ENCODE data around the gene TCF3. TPM values are rescaled to one million over a fixed set of nuclear protein-coding genes. Genes with fewer than 3 reads are reported as not detected.
A peak's percentile ranks its signal among the peaks of the same experiment; 100 is the strongest.

TCF3 gene
- polyA plus RNA-seq, 1 donor from 2014 or later = 28.6 TPM

DNA sequence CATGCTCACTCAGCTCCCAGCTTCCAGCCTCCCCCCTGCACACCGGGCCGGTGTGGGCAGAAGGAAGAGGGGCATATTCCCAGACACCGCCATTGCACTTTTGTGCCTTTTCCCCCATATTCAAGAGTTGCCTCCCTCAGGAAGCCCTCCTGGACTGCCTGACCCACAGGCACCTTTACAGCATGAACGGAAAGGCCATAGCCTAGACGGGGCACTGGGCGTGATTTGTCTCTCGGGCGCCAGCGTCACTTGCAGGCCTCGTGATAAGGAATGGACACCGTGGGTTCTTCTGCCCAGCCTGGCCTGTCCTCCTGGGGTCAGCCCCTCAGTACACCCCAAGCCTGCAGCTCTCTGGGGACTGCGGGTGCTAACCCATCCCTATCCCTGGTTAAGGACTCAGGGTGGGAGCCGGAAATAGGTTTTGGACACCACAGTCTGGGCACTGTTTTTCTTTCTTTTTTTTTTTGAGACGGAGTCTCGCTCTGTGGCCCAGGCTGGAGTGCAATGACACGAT lies 46.2 kb downstream of the TCF3 start:
- peak overlapping the region; percentile 96 to 100 (median 99) for H3K4me3 Mint-ChIP-seq

DNA sequence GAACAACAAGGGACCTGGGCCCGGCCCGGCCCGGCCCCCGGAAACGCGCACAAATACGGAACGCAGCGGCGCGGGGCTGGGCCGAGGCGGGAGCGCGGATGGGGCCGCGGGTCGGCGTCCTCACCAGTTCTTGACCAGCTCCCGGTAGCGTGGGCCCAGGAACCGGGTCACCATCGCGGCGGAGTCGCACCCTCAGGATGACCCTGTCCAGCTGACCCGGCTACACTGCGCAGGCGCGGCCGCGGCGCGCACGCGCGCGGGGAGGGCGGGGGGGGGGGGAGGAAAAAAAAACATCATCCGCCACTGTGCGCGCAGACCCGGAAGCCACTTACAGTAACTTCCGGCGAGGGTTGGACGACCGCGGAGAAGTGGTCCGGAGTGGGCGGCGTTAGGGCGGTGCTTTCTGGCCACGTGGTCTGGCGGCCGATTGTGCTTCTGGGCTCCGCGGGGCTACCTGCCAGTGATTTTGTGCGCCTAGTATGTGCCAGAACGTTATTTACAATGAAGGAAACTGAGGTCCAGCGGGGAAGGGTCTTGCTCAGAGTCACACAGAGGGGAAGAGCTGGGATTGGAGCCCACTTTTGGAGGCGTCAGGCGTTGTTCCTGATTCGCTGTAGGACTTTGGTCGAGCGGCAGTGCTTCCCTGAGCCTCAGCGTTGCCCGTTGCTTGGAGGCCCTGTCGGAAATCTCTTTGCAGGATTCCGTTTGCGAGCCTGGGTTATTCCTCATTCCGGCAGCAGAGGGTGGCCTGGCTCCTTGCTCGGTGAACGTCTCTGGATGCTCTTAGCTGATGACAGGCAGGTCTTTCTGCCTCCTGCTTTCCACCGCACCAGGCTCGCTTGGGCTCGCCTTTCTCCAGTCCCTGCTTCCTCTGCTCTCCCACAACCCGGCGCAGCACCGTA lies 46.9 kb downstream of the TCF3 start, which contains the start of gene UQCR11:
TSS of gene UQCR11 (minus strand) at position 227 of the 902 bp plus-strand sequence. CDS start at position 174, 53 bp downstream.
- H3K27me3 Mint-ChIP-seq = no peaks in the 10 kb centered on the region
- H3K36me3 Mint-ChIP-seq = no peaks in the 10 kb centered on the region
- peak within 1 kb of the TSS; percentile 96 to 99 (median 99) for H3K27ac Mint-ChIP-seq
- H3K4me1 Mint-ChIP-seq = peaks cover 13 to 30% (median 27%) of the 10 kb centered on the region in 3 donors
- H3K4me3 Mint-ChIP-seq = peak within 1 kb of the TSS; percentile 96 to 100 (median 99)
- no peaks in the 10 kb centered on the region for H3K9me3 Mint-ChIP-seq

More for the DNA sequence above, 46.2 kb downstream of the TCF3 start:
- Mint-ChIP-seq H3K9me3 (no peaks in the 10 kb centered on the region), H3K27ac (peak overlapping the region; percentile 96 to 99 (median 99)), H3K36me3 (peaks cover under 1% of the 10 kb centered on the region), H3K4me1 (peaks cover 13 to 30% (median 28%) of the 10 kb centered on the region in 3 donors), H3K27me3 (no peaks in the 10 kb centered on the region)

DNA sequence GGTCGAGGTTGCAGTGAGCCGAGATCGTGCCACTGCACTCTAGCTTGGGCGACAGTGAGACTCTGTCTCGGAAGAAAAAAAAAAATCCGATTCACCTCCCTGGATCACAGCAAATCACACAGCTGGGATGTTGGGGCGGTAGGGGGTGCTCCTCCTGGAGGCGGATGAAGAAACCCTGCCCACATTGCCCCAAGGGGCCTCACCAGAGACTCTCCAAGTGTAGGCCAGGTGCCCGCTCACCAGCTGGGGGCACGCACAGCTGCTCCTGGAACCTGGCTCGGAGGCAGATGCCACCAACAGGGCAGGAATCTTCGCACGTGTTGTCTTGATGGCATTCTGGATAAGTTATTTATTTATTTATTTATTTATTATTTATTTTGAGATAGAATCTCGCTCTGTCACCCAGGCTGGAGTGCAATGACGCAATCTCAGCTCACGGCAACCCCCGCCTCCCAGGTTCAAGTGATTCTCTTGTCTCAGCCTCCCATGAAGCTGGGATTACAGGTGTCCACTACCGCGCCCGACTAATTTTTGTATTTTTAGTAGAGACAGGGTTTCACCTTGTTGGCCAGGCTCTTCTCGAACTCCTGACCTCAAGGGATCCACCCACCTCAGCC lies 50.2 kb downstream of the TCF3 start:
- Mint-ChIP-seq H3K27ac (peak overlapping the region in 1 of 3 donors; percentile 83), H3K9me3 (no peaks in the 10 kb centered on the region), H3K36me3 (peaks cover 3% of the 10 kb centered on the region), H3K4me1 (peaks cover 13 to 21% (median 14%) of the 10 kb centered on the region in 3 donors), H3K4me3 (peak overlapping the region in 2 of 4 donors; percentile 77 to 88), H3K27me3 (no peaks in the 10 kb centered on the region)

GRCh38 chr19:1601613-1602064 lies 50.8 kb downstream of the TCF3 start:
- H3K4me3 Mint-ChIP-seq = peak overlapping the region in 2 of 4 donors; percentile 41 to 77

GRCh38 chr19:1599460-1599846 lies 53.0 kb downstream of the TCF3 start:
- Mint-ChIP-seq H3K27me3 (no peaks in the 10 kb centered on the region), H3K4me1 (peaks cover 4 to 14% (median 13%) of the 10 kb centered on the region in 3 donors), H3K36me3 (peaks cover 3% of the 10 kb centered on the region), H3K4me3 (no peak overlapping the region), H3K9me3 (no peaks in the 10 kb centered on the region), H3K27ac (no peak overlapping the region)

More at GRCh38 chr19:1601613-1602064, 50.8 kb downstream of the TCF3 start:
- Mint-ChIP-seq H3K9me3 (no peaks in the 10 kb centered on the region), H3K36me3 (peaks cover 3% of the 10 kb centered on the region), H3K27ac (peak overlapping the region in 1 of 3 donors; percentile 83), H3K27me3 (no peaks in the 10 kb centered on the region), H3K4me1 (peaks cover 13 to 20% (median 18%) of the 10 kb centered on the region in 3 donors)

DNA sequence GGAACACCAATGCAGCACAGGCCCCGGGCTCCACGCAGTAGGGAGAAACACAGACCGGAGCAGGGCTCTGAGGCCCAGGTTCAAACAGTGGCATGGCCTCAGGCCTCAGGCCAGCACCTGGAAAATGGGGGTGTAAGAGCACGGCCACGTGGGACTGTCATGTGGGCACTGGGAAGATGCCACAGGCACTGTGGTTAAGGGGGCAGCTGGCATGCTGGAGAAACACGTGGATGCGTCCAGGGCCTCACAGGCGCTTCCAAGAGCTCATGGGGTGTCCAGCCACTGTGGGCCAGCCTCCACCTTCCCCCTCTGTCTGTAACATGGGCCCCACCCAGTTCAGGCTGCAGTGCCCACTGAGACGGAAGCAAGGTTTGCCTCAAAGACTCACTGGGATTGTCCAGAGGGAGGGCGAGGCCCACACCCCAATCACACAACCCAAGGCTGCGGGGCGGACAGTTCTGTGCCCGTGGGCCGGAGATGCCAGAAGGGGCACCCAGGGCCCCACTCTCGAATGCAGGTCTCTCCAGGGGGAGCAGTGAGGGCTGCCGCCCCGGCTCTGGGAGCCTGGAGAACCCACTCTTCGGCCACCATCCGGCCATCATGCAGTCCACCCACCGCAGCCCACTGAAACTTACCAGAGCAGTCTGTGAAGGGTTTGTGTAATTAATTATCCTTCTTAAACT lies 53.5 kb downstream of the TCF3 start:
- Mint-ChIP-seq H3K36me3 (peaks cover 3% of the 10 kb centered on the region), H3K4me3 (no peak overlapping the region), H3K27ac (peak overlapping the region in 1 of 3 donors; percentile 28), H3K9me3 (no peaks in the 10 kb centered on the region), H3K27me3 (no peaks in the 10 kb centered on the region), H3K4me1 (peaks cover 4 to 13% (median 10%) of the 10 kb centered on the region in 3 donors)

- peak overlapping the region; percentile 83 to 94 (median 88) for H3K4me3 Mint-ChIP-seq
- no peaks in the 10 kb centered on the region for H3K27me3 Mint-ChIP-seq
- H3K4me1 Mint-ChIP-seq = peaks cover 13 to 20% (median 17%) of the 10 kb centered on the region in 3 donors
Observed at GRCh38 chr19:1593501-1593772, 59.0 kb downstream of the TCF3 start.

DNA sequence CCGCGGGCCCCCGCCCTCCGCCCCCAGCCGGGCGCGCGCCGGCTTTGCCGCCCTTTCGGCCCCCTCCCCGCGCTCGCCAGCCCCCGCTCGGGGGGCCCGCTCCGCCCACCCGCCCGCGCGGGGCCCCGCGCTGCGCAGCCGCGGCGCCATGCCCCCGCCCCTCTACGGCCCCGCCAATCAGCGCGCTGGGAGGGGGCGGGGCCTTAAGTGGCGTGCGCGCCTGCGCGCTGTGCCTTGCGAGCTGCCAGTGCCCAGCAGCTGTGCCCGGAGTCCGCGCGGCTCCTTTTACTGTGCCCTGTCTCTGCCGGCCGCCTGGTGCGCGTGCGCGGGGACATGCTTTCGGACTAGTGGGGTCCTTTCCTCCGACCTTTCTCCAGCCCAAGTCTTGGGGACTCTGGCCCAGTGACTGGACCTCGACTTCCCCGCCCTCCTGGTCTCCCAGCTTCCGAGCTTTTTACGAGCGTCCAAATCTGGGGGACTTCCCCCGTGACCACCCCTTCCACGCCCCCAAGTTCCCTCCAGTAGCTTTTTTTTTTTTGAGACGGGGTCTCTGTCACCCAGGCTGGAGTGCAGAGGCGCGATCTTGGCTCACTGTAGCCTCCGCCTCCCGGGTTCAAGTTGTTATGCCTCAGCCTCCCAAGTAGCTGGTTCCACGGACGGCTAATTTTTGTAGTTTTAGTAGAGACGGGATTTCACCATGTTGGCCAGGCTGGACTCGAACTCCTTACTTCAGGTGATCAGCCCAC lies 59.5 kb downstream of the TCF3 start, which contains the start of gene MBD3:
TSS of gene MBD3 (minus strand) at position 111 of the 746 bp plus-strand sequence. CDS start 234 bp downstream, outside the sequence.
- H3K27me3 Mint-ChIP-seq = no peaks in the 10 kb centered on the region
- H3K4me1 Mint-ChIP-seq = peaks cover 13 to 20% (median 17%) of the 10 kb centered on the region in 3 donors
- peak within 1 kb of the TSS; percentile 62 to 94 (median 89) for H3K27ac Mint-ChIP-seq
- peak within 1 kb of the TSS; percentile 83 to 94 (median 90) for H3K4me3 Mint-ChIP-seq
- no peaks in the 10 kb centered on the region for H3K9me3 Mint-ChIP-seq
- H3K36me3 Mint-ChIP-seq = peaks cover 3% of the 10 kb centered on the region

More at GRCh38 chr19:1593501-1593772, 59.0 kb downstream of the TCF3 start:
- no peaks in the 10 kb centered on the region for H3K9me3 Mint-ChIP-seq
- H3K36me3 Mint-ChIP-seq = peaks cover 3% of the 10 kb centered on the region
- H3K27ac Mint-ChIP-seq = peak overlapping the region in 1 of 3 donors; percentile 89

GRCh38 chr19:1592024-1592754 lies 60.2 kb downstream of the TCF3 start:
- H3K4me3 Mint-ChIP-seq = peak overlapping the region; percentile 83 to 94 (median 88)
- peaks cover under 1% of the 10 kb centered on the region for H3K36me3 Mint-ChIP-seq
- peak overlapping the region; percentile 62 to 89 (median 87) for H3K27ac Mint-ChIP-seq
- H3K4me1 Mint-ChIP-seq = peaks cover 12 to 23% (median 13%) of the 10 kb centered on the region in 3 donors
- H3K27me3 Mint-ChIP-seq = no peaks in the 10 kb centered on the region
- no peaks in the 10 kb centered on the region for H3K9me3 Mint-ChIP-seq

GRCh38 chr19:1591421-1592023 lies 60.9 kb downstream of the TCF3 start:
- no peaks in the 10 kb centered on the region for H3K27me3 Mint-ChIP-seq
- H3K4me1 Mint-ChIP-seq = peaks cover 12 to 19% (median 13%) of the 10 kb centered on the region in 3 donors
- no peaks in the 10 kb centered on the region for H3K36me3 Mint-ChIP-seq
- peak overlapping the region; percentile 62 to 89 (median 87) for H3K27ac Mint-ChIP-seq
- no peaks in the 10 kb centered on the region for H3K9me3 Mint-ChIP-seq
- peak overlapping the region; percentile 83 to 94 (median 88) for H3K4me3 Mint-ChIP-seq

DNA sequence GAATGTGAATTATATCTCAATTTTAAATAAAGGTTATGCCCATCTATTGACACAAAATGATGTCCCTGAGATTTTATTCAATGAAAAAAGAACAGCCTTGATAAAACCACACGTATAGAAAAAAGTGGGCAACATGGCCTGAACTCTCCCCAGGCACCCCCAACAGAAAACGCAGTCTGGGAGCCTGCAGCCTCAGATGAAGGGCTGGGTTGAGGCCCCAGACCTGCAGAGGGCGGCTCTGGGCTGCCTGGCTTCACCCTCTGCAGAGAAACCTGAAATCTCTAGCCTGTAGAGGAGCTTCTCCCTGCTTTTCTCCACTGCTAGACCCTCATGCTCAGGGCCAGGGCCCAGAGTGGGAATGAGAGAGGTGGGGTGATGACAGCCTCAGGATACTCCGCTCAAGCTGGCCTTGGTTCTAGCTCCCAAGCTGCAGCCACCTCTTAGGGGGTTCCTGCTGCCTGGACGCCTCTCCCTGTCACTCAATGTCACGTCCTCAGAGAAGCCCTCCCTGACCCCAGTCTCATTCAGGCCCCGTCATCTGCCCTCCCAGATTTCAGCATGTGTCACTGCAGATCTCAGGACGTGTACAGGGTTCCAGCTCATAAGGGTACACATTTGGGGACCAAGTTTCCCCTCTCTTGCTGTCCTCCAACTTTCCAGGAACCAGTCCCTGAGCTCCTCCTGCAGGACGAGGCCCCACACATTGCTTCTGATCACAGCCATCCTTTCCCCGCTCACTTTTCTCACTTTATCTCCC lies 61.6 kb downstream of the TCF3 start:
- H3K4me3 Mint-ChIP-seq = peak overlapping the region; percentile 83 to 94 (median 88)
- H3K27ac Mint-ChIP-seq = peak overlapping the region; percentile 31 to 89 (median 87)

GRCh38 chr19:1587872-1588271 lies 64.5 kb downstream of the TCF3 start:
- Mint-ChIP-seq H3K36me3 (no peaks in the 10 kb centered on the region), H3K4me3 (peak overlapping the region in 1 of 4 donors; percentile 63), H3K27ac (peak overlapping the region in 2 of 3 donors; percentile 35 to 66), H3K4me1 (peaks cover 12 to 14% (median 13%) of the 10 kb centered on the region in 3 donors), H3K27me3 (no peaks in the 10 kb centered on the region), H3K9me3 (no peaks in the 10 kb centered on the region)

More for the DNA sequence above, 61.6 kb downstream of the TCF3 start:
- Mint-ChIP-seq H3K36me3 (no peaks in the 10 kb centered on the region), H3K27me3 (no peaks in the 10 kb centered on the region), H3K4me1 (peaks cover 12 to 19% (median 13%) of the 10 kb centered on the region in 3 donors), H3K9me3 (no peaks in the 10 kb centered on the region)
